HT-29 (cell line): ENCODE measurements around the gene ODR4. TPM values are rescaled to one million over a fixed set of nuclear protein-coding genes. Genes with fewer than 3 reads are reported as not detected.
"Not testable (repeated sequence)": the region's sequence is repeated elsewhere in the genome, so short reads cannot be mapped to it uniquely, and the experiment has no call there.

Experiments
- DNase-seq: peaks from one replicate; pipeline ENCODE4 v3.0.0-alpha.2; 2015; ENCODE audit warnings: low spot score
- total RNA-seq: library from RNA; depleted of rRNA; stranded (reverse); fragments of >200 nt; shearing (Covaris generic); gene quantifications from 2 replicates; pipeline ENCODE4 v1.2.3, GENCODE V29; 2014; rRNA removed

ODR4 gene
- total RNA-seq, 1 experiment from 2014 or later: 12.3 TPM

DNA sequence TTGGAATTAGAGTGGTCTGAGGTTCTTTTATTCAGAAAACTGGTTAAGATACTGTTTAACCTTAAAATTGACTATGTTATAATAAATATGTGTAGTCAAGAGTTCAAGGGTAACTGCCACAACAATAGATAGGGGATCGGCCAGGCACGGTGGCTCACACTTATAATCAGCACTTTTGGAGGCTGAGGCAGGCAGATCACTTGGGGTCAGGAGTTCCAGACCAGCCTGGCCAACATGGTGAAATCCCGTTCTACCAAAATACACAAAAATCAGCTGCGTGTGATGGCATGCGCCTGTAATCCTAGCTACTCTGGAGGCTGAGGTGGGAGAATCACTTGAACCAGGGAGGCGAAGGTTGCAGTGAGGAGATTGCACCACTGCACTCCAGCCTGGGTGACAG, 45.8 kb downstream of the ODR4 start:
- no peak for DNase-seq

DNA sequence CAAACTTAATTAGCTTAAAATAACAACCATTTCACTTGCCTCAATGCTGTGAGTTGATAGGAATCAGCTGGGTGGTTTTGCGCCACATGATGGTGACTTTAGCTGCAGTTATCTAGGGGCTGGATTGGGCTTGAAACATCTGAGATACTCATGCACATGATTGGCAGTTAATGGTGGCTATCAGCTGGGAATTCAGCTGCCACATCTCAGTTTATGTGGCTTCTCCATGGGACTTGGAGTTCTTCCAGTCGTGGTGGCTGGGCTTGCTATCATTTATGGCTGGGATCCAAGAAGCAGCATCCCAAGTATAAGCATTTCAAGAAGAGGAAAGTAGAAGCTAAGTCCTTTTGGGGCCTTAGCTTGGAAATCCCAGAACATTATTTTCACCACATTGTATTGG, 48.9 kb downstream of the ODR4 start:
- no peak for DNase-seq

DNA sequence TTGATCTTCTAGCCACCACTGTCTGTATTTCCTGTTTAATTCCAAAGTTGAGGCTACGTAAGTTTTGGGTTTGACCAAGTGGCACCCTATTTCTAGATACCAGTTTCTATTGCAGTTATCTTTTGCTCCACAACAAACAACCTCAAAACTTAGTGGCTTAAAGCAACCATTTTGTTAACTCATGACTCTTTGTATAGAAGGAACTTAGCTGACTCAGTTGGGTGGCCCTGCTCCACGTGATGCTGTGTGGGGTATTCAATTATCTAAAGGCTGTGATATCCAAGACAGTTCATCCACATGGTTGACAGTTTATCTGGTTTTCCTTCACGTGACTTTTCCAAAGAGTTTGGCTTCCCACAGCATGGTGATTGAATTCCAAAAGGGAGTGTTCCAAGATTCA, 50.5 kb downstream of the ODR4 start:
- no peak for DNase-seq

DNA sequence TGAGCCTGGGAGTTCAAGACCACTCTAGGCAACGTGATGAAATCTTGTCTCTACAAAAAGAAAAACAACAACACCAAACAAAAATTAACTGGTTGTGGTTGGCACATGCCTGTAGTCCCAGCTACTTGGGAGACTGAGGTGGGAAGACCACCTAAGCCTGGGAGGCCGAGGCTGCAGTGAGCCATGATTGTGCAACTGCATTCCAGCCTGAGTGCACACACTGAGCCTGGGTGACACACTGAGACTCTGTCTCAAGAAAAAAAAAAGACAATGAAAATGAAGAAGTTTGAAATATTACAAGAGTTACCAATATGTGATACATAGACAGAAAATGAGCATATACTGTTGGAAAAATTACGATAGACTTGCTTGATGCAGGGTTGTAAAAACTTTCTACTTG, 53.4 kb downstream of the ODR4 start:
- no peak for DNase-seq

DNA sequence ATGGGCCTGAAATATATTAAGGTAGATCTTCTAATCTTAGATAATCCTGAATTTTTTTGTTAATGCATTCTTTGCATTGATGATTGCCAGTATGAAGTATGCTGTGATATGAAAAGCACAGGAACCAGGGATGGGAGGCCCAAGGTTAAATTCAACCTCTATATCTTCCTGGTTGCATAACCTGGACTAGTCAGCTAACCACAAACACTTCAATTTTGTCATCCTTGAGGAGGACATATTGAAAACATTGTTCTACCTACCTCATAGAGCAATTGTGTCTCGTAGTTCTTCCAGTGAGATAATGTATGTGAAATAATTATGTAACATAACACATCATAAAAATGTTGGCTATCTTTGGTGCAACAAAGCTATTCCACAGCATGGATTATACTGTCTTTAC, 59.7 kb downstream of the ODR4 start:
- no peak for DNase-seq

DNA sequence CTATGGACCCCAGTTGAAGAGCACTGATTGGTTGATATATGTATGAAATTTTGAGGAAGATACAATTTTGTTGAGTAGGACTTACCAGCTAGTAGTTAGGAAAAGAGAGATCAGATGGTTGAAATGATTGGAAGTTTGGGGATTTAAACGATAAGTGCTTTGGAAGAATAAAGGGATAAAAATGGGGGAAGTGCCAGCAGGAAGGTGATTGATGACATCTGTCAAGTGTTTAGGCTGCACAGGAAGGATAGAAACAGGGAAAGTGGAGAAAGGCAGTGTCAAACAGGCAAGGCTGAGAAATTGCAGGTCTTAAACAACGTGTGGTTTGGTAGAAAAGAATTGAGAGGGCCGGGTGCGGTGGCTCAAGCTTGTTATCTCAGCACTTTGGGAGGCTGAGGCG, 62.9 kb downstream of the ODR4 start:
- no peak for DNase-seq

DNA sequence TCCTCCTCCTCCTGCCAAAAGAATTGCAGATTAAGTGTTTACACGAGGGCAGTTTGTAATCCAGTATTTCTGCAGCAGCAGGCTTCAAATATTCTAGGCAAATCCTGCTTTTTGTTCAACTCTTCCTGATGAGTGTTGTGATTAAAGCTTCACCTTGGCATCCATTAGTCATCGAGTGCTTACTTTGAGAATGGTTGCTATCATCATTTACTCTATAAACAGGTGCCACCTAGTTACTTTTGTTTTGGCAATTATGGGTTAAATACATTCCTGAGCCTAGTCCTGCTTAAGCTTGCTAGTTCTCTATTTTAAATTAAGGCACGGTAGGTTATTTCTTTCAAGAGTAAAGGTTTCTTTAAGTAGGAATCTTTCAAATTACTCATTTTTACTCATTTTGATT, 64.9 kb downstream of the ODR4 start:
- peak; percentile 77 for DNase-seq

DNA sequence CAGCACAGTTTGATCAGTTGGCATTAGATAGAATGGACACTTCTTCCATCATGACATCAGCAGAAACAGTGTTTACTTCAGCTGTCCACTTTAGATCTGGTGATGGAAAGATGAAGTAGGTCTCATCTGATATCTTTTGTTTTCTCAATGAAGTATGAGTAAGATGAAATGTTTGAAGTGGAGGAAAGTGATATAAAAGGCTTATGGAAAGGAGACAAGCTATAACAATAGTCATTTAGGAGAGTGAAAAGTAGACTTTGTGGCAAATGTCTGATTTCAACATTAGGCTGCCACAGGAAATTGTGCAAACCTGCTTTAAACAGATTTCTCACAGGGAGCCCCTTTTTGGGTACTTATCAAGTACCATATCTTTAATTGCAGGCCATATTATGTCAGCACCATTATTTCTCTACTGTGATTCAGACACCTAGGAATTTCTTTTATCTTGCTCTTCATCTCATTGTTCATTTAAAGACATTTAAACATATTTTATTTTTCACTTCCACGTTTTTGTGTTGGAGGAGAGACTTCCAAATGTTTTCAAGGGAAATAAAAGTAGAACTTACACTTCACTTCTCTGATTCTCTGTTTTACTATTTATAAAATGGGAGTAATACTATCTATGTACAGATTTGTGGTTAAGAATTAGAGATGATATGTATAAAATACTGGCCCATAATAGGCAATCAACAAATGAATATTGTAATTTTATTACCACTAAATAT, 67.2 kb downstream of the ODR4 start:
- DNase-seq: peak; percentile 33

DNA sequence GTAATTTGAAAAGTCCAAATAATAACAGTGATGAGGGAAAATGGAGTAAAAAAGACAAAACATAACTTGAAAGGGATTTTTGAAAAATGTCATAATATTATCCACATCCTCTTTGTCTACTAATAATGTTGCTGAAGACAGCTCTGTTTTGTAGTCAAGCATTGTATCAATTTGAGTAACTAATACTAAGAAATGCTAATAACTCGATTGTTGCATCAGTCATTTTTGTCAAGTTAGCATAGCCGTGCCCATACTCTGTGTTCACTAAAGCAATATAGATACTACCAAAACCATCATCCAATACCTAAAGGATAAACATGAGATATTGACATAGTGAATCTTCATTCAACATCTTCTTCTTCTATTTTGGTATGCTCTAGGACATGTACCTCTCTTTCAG, 68.0 kb downstream of the ODR4 start:
- no peak for DNase-seq

DNA sequence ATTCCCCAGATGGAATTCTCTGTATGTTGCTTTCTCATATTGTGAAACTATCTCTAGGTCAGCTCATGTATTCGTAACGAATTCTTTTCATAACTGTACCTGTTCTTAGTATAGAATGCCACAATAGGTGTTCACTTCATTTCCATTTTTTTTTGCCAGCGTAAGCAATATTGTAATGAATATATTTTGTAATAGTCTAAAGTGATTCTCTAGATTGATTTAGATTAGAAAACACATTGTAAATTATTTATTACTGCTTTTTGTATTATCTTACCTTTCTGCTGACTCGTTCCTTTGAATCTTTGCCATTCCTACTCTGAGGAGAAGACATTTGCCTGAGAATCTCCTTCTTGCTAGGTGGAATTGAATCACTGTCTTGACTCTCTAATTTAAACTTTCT, 70.5 kb downstream of the ODR4 start:
- DNase-seq: no peak

DNA sequence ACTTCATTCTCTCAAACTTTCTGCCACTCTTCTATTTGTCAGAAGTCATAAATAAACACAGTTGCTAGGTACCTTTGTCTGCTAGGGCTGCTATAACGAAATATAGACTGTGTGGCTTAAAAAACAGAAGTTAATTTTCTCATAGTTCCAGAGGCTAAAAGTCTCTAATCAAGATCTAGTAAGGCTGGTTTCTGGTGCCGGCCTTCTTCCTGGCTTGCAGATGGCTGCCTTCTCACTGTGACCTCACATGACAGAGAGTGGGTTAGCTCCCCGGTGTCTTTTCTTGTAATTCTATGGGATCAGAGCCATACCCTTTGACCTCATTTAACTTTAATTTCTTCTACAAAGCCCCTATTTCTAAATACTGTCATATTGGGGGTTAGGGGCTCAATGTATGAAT, 79.3 kb downstream of the ODR4 start:
- no peak for DNase-seq

DNA sequence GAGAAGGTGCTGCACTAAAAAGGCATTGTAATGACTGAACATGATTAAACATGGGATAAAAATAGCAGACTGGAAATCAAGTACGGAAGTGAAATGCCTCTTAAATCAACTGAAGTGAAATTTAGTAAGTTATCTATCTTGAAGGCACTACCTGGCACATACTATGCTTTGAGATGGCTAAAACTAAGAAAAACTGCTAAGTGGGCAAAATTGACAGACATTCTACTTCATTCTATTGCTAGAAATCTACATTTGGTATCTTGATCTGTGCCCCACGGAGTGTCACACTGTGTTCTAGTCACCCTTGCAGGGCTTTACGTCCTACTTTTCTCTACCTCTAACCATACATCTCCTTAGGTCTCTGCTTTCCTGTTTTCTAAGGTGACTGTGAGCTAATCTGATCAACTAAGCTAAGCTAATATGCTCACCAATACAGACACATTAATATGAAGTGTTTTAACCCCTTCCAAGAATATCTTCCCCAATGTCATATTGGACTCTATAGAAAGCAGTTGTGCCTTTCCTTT, 81.2 kb downstream of the ODR4 start:
- no peak for DNase-seq

DNA sequence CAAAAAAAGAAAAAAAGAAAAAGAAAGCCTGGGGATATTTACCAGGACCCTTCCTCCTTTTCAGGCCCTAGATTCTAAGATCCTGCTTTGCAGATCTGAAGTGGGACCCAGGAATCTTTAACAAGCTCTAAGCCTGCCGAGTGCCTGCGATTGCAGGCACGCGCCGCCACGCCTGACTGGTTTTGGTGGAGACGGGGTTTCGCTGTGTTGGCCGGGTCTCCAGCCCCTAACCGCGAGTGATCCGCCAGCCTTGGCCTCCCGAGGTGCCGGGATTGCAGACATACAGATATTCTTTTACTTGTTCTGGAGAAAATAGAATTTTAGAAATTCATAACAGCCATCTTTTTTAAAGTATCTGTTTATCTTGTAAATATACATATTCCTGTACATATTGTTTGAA, 83.5 kb downstream of the ODR4 start:
- not testable (repeated sequence) for DNase-seq

DNA sequence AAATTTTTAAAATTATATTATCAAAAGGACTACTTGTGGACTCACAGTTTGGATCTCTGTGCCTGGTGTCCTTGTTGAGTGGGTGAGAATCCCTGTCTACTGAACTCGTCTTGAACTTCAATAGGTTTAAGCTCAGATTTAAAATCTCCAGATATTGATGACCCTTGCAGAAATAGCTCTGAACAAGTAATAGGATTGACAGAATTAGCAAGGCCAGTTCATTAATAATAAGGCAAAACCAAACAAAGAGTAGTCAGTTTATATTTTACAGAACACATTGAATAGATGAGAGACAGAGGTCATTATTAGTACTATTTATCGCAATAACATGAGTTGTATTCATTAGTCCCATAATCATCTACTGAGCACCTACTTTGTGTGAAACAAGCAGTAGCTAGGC, 85.4 kb downstream of the ODR4 start, which contains the start of gene PDC:
Gene PDC, minus strand, starts transcription at position 101 of the 400 bp plus-strand sequence. CDS start 11,655 bp downstream, outside the sequence.
- DNase-seq: no peak

DNA sequence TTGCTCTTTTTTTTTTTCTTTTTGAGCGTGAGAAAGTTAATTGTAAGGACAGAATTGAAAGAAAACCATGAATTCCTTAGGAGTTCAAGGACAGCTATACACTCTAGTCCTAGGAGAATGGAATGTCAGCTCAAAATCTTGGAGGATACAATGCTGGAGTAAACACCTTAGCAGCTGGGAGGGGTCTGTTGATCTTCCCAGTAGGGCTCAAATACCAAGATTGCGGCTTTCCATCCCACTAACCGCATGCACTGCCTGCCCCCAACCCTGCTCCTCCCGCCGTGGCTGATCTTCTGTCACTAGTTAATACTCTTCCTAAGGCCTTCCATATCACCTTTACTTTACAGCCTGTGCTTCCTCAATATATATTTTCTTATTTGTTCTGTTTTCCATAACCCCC, 87.9 kb downstream of the ODR4 start:
- DNase-seq: no peak

DNA sequence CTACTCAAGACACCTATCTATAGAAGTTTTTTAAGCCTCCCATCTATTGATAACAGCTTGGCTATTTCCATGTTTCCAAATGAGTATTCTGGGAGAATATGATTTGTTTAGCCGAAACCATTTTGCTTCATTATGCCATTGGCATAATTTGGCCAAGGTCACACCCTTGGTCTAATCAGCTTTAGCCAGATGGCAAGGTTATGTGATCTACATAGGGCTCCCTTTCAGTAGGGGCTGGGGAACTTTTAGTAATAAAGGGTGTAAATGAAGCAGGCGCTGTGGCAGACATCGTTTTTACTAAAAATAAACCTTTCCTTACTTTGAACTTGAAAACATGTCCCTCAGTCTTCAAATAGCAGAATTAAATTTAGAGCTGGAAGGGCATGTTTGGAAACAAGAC, 88.3 kb downstream of the ODR4 start:
- no peak for DNase-seq

DNA sequence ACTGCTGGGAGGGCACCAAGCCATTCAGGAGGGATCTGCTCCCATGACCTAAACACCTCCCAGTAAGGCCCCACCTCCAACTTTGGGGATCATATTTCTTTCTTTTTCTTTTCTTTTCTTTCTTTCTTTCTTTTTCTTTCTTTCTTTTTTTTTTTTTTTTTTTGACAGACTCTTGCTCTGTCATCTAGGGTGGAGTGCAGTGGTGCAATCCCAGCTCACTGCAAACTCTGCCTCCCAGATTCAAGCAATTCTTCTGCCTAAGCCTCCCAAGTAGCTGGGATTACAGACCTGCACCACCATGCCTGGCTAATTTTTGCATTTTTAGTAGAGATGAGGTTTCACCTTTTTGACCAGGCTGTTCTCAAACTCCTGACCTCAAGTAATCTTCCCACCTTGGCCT, 89.9 kb downstream of the ODR4 start:
- DNase-seq: not testable (repeated sequence)

DNA sequence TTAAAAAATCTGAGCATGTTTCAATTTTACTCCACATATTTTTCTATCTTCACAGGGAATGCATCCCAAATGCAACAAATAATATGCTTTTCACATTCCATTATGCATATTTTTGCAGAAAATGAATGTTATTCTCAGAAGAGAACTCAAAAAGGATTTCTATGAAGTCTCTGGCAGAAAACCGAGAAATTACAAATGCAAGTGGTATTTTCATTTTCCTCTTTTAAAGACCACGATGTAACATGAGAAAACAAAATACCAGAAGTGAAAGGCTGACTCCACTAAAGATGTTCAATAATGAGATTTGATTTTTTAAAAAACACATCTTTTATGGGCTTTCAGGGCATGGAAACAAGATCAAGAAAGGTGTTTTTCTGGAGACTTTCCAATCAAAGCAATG, 90.3 kb downstream of the ODR4 start:
- DNase-seq: no peak

Other genes starting within 250 kb of the ODR4 start
- gene PRG4, start 79.6 kb upstream of the ODR4 start, total RNA-seq: 0.05 TPM in 1 of 2 replicates, not detected in the other
- 55.4 and 56.6 TPM in 2 replicates for gene TPR, start 585 bp upstream of the ODR4 start, total RNA-seq
- not detected in 2 replicates for gene PDC, start 85.3 kb downstream of the ODR4 start, total RNA-seq